Muscle layer of colon (tissue), 2 donors: Measurements from ENCODE around the gene POLDIP3.

ENCODE experiments used
- H3K27ac ChIP-seq: one replicate; pipeline ENCODE4 v1.7.0; 2013; ENCODE audit warnings: low read depth, mild to moderate bottlenecking, low read length, moderate library complexity
- H3K27me3 ChIP-seq, 2 donors: one replicate each; pipeline ENCODE4 v1.7.0; 2013; ENCODE audit warnings: low read length in 2 of 2, mild to moderate bottlenecking in 2 of 2; ENCODE audit not compliant: insufficient read depth in 2 of 2, control insufficient read depth in 1 of 2
- H3K36me3 ChIP-seq: one replicate; pipeline ENCODE4 v1.7.0; 2013; ENCODE audit warnings: mild to moderate bottlenecking, low read length; ENCODE audit not compliant: insufficient read depth
- H3K4me1 ChIP-seq: one replicate; pipeline ENCODE4 v1.7.0; 2013; ENCODE audit warnings: mild to moderate bottlenecking, low read length; ENCODE audit not compliant: insufficient read depth
- H3K4me3 ChIP-seq, 2 donors: one replicate each; pipeline ENCODE4 v1.7.0; 2013; ENCODE audit warnings: low read length in 2 of 2, low read depth in 1 of 2, mild to moderate bottlenecking in 1 of 2, moderate library complexity in 1 of 2
- H3K9ac ChIP-seq: one replicate; pipeline ENCODE4 v1.7.0; 2013; ENCODE audit warnings: low read length
- H3K9me3 ChIP-seq: one replicate; pipeline ENCODE4 v1.7.0; 2013; ENCODE audit warnings: mild to moderate bottlenecking, low read length
- donor health status: abdominal sarcoma.
- donor health status: Adenocarcinoma of cecum.

The POLDIP3 gene

DNA sequence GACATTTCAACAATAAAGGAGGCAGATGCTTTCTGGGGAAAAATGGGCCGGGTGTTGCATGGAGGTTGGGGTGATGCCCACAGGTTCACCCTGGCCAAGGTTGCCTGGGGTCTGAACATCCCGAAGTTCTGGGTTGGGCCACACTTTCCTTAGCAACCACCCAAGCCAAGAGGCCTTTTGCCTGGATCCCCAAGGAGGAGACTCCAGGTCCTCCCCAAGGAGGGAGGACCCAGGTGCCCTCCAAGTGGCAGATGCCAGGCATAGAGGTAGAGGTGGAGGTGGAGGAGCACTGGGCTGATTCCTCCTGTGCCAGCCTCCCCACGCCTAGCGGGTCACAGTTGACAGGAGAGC, 33.3 kb upstream of the POLDIP3 start:
- peak overlapping the region; percentile 94 for H3K27ac ChIP-seq
- H3K27me3 ChIP-seq = no peaks in the 10 kb centered on the region
- peaks cover 51% of the 10 kb centered on the region for H3K4me1 ChIP-seq
- H3K36me3 ChIP-seq = no peaks in the 10 kb centered on the region
- no peaks in the 10 kb centered on the region for H3K9me3 ChIP-seq
- H3K4me3 ChIP-seq = peak overlapping the region; percentile 84 to 96
- peak overlapping the region; percentile 49 for H3K9ac ChIP-seq

DNA sequence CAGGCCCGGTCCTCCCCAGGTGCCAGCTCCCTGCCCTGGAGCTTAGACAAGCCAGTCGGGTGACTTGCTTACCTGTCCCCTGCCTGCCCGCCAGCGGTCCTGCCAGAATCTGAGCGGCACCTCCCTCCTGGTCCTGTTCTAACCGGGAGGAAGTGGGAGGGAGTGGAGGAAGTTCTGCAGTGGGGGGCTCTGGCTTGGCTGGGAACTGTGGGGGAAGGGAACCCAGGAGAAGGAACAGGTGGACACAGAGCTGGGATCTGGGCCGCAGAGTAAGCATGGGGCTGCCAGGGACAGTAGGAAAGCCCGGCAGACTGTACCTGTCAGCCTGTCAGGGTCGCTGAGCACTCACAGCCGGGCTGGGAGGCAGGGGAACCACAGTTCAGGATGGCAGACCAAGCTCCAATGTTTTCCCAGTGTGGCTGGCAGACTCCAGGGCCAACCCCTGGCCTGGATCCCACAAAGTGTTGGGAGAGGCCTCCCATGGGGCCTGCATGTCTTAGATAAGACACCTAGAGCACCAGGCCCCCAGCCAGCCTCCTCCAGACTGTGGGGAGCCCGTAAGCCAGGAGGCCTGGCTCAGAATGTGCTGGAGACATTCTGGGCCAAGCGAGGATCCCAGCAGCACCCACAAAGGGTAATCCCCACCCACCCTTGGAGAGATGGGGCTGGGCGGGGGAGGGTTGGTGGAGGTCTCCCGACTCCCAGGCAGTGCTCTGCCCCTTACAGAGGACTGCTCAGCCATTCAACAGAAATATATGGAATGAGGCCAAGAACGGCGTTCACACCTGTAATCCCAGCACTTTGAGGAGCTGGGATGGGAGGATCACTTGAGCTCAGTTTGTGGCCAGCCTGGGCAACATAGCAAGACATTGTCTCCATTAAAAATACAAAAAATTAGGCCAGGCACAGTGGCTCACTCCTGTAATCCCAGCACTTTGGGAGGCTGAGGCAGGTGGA, 32.2 kb upstream of the POLDIP3 start:
- Histone ChIP-seq H3K4me1 (peaks cover 51% of the 10 kb centered on the region), H3K9ac (peak overlapping the region; percentile 23), H3K4me3 (peak overlapping the region; percentile 30 to 48), H3K9me3 (no peaks in the 10 kb centered on the region), H3K36me3 (no peaks in the 10 kb centered on the region), H3K27me3 (no peaks in the 10 kb centered on the region), H3K27ac (peak overlapping the region; percentile 74)

DNA sequence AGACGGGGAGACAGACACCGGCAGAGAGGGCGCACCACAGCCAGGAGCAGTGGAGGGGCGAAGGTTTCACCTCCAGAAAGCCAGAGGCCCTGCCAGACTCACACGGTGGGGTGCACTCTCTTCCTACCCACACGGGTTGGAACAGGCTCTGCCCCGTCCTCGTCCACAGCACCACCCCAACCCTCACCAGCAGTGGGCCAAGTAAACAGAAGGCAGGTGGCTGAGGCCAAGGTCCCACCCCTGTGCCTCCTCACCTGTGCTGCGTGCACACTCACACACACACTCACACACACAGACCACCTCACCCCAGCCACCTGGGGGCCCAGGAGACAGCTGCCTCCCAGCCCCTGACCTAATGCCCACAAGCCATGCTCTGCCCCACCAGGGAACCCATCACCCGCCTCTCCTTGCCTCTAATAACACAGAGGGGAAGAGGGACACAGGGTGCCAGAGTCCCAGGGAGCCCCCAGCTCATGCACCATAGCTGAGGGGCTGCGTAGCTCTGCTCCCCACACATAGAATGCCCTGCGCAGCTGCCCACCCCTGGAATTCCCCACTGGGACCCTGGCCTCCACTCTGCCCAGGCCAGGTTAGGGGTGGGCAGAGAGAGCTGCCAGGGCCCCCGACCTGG, 31.4 kb upstream of the POLDIP3 start:
- no peaks in the 10 kb centered on the region for H3K9me3 ChIP-seq
- peak overlapping the region; percentile 74 for H3K27ac ChIP-seq
- H3K4me3 ChIP-seq = peak overlapping the region; percentile 31 to 48
- H3K36me3 ChIP-seq = no peaks in the 10 kb centered on the region
- H3K4me1 ChIP-seq = peaks cover 51% of the 10 kb centered on the region
- H3K27me3 ChIP-seq = no peaks in the 10 kb centered on the region
- H3K9ac ChIP-seq = peak overlapping the region; percentile 23

DNA sequence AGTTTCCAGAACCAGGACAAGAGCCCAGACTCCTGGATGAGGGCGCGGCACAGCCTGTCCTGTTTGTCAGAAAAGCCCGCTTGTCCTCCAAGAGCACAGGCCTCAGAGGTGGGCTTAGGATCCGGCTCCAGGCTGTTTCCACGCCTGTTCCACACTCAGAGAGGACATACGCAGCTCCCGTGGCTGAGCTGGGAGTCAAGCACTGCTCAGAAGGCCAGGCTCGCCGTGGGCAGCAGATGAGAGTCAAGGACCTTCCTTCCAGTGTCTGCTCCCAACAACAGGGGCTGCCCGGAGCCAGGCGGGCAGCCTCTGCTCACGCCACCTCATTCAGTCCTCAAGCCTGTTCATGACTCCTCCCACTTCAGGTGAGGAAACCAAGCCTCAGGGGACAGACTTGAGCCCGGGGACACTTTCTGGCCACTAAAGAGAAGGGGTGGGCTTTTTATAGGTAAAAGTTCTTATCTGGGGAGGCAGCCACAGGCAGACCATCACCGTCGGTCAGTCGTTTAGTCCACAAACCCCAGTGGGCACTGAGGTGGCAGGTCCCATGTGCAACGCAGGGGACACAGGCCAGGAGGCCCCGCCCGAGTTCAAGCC, 30.8 kb upstream of the POLDIP3 start:
- Histone ChIP-seq H3K4me1 (peaks cover 51% of the 10 kb centered on the region), H3K4me3 (peak overlapping the region; percentile 31 to 48), H3K27ac (peak overlapping the region; percentile 74)

DNA sequence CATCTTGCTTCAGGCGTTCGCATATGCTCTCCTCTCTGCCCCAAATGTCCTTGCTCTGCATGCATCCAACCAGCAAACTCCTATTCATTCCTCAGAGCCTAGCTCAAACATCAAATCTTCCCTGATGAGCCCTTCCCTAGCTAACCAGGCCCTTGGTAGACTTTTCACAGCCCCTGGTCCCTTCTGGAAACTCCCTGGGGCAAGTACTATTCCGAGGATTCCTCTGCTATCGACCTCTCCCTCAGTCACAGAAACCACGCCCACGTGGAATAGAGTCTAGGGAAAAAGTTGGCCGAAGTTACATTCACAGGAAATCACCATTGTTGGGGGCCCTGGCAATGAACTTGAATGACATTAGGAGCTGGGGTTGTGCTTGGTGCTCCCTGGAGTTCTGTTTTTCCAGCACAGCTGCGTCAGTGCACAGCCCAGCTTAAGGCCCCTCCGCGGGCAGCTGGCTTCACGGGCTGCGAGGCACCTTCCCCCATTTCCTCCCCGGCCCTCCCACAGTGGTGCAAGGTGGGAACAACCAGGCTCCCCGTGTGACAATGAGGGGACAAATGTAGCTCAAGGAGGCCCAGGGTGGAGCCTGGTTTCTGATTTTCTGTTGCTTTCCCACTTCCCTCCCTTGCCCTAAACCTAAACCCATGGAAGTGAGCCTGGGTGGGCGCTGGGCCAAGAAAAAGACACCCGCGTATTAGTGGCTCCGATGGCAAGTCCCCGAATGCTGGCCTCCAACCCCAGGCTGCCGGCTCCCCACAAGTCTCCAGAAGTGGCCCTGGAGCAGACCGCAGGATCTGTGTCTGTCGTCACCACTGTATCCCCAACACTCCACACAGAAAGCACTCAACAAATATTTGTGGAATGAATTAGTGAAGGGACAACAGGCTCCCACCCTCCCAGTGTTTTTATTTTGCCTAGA, 30.0 kb upstream of the POLDIP3 start:
- Histone ChIP-seq H3K9ac (peak overlapping the region; percentile 57), H3K4me3 (peak overlapping the region; percentile 4 to 48), H3K27ac (peak overlapping the region; percentile 74), H3K27me3 (no peaks in the 10 kb centered on the region), H3K36me3 (no peaks in the 10 kb centered on the region), H3K4me1 (peaks cover 51% of the 10 kb centered on the region), H3K9me3 (no peaks in the 10 kb centered on the region)

More for the DNA sequence above, 30.8 kb upstream of the POLDIP3 start:
- Histone ChIP-seq H3K9ac (peak overlapping the region; percentile 57), H3K27me3 (no peaks in the 10 kb centered on the region), H3K9me3 (no peaks in the 10 kb centered on the region), H3K36me3 (no peaks in the 10 kb centered on the region)

DNA sequence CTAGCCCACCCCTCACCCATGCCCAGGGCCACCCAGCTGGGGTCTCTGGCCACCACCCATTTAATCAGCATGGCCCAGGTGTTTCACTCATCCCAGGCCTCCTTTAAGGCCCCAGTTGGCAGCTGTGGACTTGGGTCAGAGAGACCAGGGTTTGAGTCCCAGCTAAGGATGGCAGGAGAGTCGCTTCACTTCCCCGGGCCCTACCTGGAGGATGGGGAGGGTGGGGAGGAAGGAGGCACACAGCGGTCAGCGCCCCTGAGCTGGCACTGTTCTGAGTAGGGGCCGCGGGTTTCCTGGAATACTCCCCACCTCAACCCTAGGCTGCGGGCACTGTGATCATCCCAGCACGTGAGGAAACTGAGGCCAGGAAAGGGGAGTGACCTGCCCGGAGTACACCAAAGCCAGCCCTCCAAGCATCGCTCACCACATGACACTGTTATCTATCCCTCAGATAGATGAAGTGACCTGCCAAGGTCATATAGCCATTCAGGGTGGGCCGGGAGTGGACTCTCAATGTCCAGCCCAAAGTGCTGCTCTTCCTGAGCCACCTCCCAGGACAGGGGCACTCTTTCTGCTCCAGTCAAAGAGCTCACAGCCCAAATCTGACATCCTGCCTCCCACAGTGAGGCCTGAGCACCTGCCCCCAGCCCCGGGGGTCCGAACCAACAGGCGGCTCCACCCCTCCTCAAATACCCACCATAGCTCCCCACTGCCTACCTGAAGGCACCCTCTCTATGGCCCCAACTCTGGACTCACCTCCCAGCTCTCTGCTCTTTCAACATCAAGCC, 29.1 kb upstream of the POLDIP3 start:
- Histone ChIP-seq H3K36me3 (no peaks in the 10 kb centered on the region), H3K9ac (peak overlapping the region; percentile 57), H3K27me3 (no peaks in the 10 kb centered on the region), H3K4me3 (peak overlapping the region in 1 of 2 donors; percentile 48), H3K27ac (peak overlapping the region; percentile 8), H3K4me1 (peaks cover 51% of the 10 kb centered on the region), H3K9me3 (no peaks in the 10 kb centered on the region)

DNA sequence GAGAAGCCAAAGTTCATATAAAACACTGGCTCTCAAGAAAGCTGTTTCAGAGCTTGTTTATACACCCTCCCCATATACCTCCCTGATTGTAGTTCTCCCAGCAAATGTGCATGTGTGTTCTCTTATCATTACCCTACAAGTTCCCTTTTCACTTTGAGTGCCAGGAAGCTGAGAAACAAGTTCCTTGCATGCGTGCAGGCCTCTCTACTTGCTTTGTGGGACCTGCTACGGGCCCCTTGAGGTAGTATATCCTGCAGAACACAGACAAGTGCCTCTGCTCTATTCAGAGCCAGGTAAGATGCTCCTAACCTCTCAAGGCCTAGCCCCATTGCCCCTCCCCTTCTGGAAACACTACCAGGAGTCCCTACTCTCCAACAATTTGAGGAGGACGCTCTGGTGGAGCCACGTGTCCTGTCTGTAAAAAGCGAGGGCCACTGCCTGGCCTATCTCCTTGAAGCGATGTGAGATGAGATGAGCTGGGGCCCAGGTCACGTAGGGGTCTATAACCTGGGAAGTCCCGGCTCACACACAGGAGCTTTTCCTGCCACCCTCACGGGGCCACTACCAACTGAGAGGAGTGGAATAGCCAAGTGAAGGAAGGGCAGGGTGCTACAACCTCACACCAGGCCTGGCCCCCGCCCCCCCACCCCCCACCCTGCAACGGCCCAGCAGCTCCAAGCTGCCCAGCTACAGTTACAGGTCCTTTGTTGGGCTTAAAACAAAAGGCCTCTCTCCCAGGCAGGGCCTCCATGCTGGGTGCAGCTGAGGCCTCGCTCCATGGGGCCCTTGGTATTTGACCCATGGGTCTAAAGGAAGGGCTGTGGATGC, 28.3 kb upstream of the POLDIP3 start:
- Histone ChIP-seq H3K9ac (no peak overlapping the region), H3K4me1 (peaks cover 46% of the 10 kb centered on the region), H3K27ac (no peak overlapping the region)

DNA sequence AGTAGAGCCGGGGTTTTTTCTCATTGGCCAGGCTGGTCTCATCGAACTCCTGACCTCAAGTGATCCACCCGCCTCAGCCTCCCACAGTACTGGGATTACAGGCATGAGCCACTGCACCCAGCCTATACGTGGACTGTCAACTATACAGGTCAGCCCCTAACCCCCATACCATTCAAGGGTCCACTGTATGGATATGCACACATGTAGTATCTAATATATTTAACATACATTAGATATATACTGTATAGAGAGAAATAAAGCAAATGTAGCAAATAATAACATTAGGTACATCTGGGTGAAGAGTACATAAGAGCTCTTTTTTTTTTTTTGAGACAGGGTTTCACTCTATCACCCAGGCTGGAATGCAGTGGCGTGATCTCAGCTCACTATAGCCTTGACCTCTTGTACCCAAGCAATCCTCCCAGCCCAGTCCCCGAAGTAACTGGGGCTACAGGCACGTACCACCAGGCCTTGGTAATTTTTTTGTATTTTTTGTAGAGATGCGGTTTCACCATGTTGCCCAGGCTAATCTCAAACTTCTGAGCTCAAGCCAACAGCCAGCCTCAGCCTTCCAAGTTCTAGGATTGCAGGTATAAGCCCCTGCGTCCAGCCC, 27.2 kb upstream of the POLDIP3 start:
- no peaks in the 10 kb centered on the region for H3K27me3 ChIP-seq
- no peak overlapping the region for H3K27ac ChIP-seq
- H3K9ac ChIP-seq = no peak overlapping the region
- no peaks in the 10 kb centered on the region for H3K36me3 ChIP-seq
- no peaks in the 10 kb centered on the region for H3K9me3 ChIP-seq
- H3K4me1 ChIP-seq = peaks cover 36% of the 10 kb centered on the region
- H3K4me3 ChIP-seq = no peak overlapping the region

More for the DNA sequence above, 28.3 kb upstream of the POLDIP3 start:
- H3K27me3 ChIP-seq = no peaks in the 10 kb centered on the region
- no peaks in the 10 kb centered on the region for H3K36me3 ChIP-seq
- H3K9me3 ChIP-seq = no peaks in the 10 kb centered on the region
- H3K4me3 ChIP-seq = no peak overlapping the region

DNA sequence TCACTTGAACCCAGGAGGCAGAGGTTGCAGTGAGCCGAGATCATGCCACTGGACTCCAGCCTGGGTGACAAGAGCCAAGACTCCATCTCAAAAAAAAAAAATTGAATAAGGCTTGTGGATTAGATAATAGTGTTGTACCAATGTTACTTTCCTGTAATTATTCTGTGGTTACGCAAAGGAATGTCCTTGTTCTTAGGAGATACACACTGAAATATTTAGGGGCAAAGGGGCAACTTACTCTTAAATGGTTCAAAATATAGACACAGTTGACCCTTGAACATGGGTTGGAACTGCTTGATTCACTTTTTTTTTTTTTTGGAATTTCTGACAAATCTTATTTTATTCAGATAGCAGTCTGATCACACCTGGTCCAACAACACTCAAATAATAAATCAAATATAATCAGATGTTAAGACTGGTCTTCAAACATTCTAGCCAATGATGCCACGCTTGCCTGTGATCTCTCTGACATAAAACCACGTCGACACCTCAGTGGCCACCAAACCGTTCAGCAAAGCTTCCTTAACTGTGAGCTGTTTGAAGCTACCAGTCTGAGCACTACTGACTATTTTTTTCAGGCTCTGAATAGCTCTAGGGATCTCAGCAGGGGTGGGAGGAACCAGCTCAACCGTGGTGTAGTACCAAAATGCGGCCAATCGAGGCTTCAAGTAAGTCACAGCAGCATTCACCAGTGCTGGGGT, 25.0 kb upstream of the POLDIP3 start:
- H3K9ac ChIP-seq = no peak overlapping the region
- peaks cover 17% of the 10 kb centered on the region for H3K36me3 ChIP-seq
- H3K4me3 ChIP-seq = no peak overlapping the region
- H3K9me3 ChIP-seq = no peaks in the 10 kb centered on the region
- peaks cover 25% of the 10 kb centered on the region for H3K4me1 ChIP-seq
- H3K27ac ChIP-seq = no peak overlapping the region
- H3K27me3 ChIP-seq = no peaks in the 10 kb centered on the region
